Activated naive CD4-positive, alpha-beta T cell treated with anti-CD3 and anti-CD28 coated beads, Interleukin-2, amount 50 U/mL, for 24 hours (primary cell): ENCODE results near the gene BACH2.

Experiments used
- H3K27ac Mint-ChIP-seq: one replicate; pipeline ENCODE4 v1.8.0; 2021; ENCODE audit warnings: mild to moderate bottlenecking, mixed read lengths
- H3K27me3 Mint-ChIP-seq: one replicate; pipeline ENCODE4 v1.8.0; 2021; ENCODE audit warnings: mixed read lengths
- H3K36me3 Mint-ChIP-seq: one replicate; pipeline ENCODE4 v1.8.0; 2021; ENCODE audit warnings: mixed read lengths
- H3K4me1 Mint-ChIP-seq: one replicate; pipeline ENCODE4 v1.8.0; 2021; ENCODE audit warnings: mixed read lengths
- H3K4me3 Mint-ChIP-seq: one replicate; pipeline ENCODE4 v1.8.0; 2021; ENCODE audit warnings: mild to moderate bottlenecking, mixed read lengths
- H3K9me3 Mint-ChIP-seq: one replicate; pipeline ENCODE4 v1.8.0; 2021; ENCODE audit warnings: mixed read lengths

BACH2 gene

GRCh38 chr6:90198758-90199425 is 97.8 kb downstream of the BACH2 start:
- no peaks in the 10 kb centered on the region for H3K27me3 Mint-ChIP-seq
- peaks cover 6% of the 10 kb centered on the region for H3K9me3 Mint-ChIP-seq
- H3K36me3 Mint-ChIP-seq: peaks cover 50% of the 10 kb centered on the region
- H3K4me1 Mint-ChIP-seq: peaks cover 89% of the 10 kb centered on the region
- peak overlapping the region; percentile 92 for H3K27ac Mint-ChIP-seq
- peak overlapping the region; percentile 41 for H3K4me3 Mint-ChIP-seq

- Mint-ChIP-seq H3K4me3 (peak overlapping the region; percentile 41), H3K9me3 (peaks cover 6% of the 10 kb centered on the region), H3K27ac (peak overlapping the region; percentile 92), H3K4me1 (peaks cover 94% of the 10 kb centered on the region), H3K27me3 (no peaks in the 10 kb centered on the region), H3K36me3 (peaks cover 50% of the 10 kb centered on the region)
Observed at GRCh38 chr6:90197854-90198496, 98.7 kb downstream of the BACH2 start.

- H3K36me3 Mint-ChIP-seq: peaks cover 42% of the 10 kb centered on the region
Observed at GRCh38 chr6:90195094-90195829, 101.4 kb downstream of the BACH2 start.

GRCh38 chr6:90194371-90194841 is 102.2 kb downstream of the BACH2 start:
- Mint-ChIP-seq H3K9me3 (peaks cover 6% of the 10 kb centered on the region), H3K27me3 (no peaks in the 10 kb centered on the region), H3K27ac (peak overlapping the region; percentile 79), H3K36me3 (peaks cover 42% of the 10 kb centered on the region), H3K4me3 (peak overlapping the region; percentile 70), H3K4me1 (peaks cover 95% of the 10 kb centered on the region)

More at GRCh38 chr6:90195094-90195829, 101.4 kb downstream of the BACH2 start:
- Mint-ChIP-seq H3K27me3 (no peaks in the 10 kb centered on the region), H3K4me3 (peak overlapping the region; percentile 70), H3K9me3 (peaks cover 6% of the 10 kb centered on the region), H3K4me1 (peaks cover 95% of the 10 kb centered on the region), H3K27ac (peak overlapping the region; percentile 79)

- Mint-ChIP-seq H3K4me1 (peaks cover 92% of the 10 kb centered on the region), H3K27me3 (no peaks in the 10 kb centered on the region), H3K4me3 (peak overlapping the region; percentile 70), H3K9me3 (peaks cover 3% of the 10 kb centered on the region), H3K27ac (peak overlapping the region; percentile 79), H3K36me3 (peaks cover 33% of the 10 kb centered on the region)
Observed at GRCh38 chr6:90193359-90193758, 103.3 kb downstream of the BACH2 start.

GRCh38 chr6:90192857-90193256 is 103.8 kb downstream of the BACH2 start:
- H3K27me3 Mint-ChIP-seq: no peaks in the 10 kb centered on the region
- H3K36me3 Mint-ChIP-seq: peaks cover 28% of the 10 kb centered on the region
- H3K9me3 Mint-ChIP-seq: no peaks in the 10 kb centered on the region
- peak overlapping the region; percentile 70 for H3K4me3 Mint-ChIP-seq
- H3K4me1 Mint-ChIP-seq: peaks cover 87% of the 10 kb centered on the region
- peak overlapping the region; percentile 79 for H3K27ac Mint-ChIP-seq

- H3K36me3 Mint-ChIP-seq: peaks cover 21% of the 10 kb centered on the region
- peak overlapping the region; percentile 94 for H3K27ac Mint-ChIP-seq
- H3K27me3 Mint-ChIP-seq: no peaks in the 10 kb centered on the region
- peaks cover 89% of the 10 kb centered on the region for H3K4me1 Mint-ChIP-seq
- H3K4me3 Mint-ChIP-seq: peak overlapping the region; percentile 74
- no peaks in the 10 kb centered on the region for H3K9me3 Mint-ChIP-seq
Observed at GRCh38 chr6:90190752-90191395, 105.8 kb downstream of the BACH2 start.

GRCh38 chr6:90190131-90190530 is 106.5 kb downstream of the BACH2 start:
- H3K4me3 Mint-ChIP-seq: peak overlapping the region; percentile 74
- no peaks in the 10 kb centered on the region for H3K27me3 Mint-ChIP-seq
- no peaks in the 10 kb centered on the region for H3K9me3 Mint-ChIP-seq
- H3K36me3 Mint-ChIP-seq: peaks cover 21% of the 10 kb centered on the region
- peak overlapping the region; percentile 94 for H3K27ac Mint-ChIP-seq
- H3K4me1 Mint-ChIP-seq: peaks cover 86% of the 10 kb centered on the region

- Mint-ChIP-seq H3K4me3 (peak overlapping the region; percentile 79), H3K27me3 (no peaks in the 10 kb centered on the region), H3K9me3 (no peaks in the 10 kb centered on the region), H3K4me1 (peaks cover 86% of the 10 kb centered on the region), H3K36me3 (peaks cover 22% of the 10 kb centered on the region), H3K27ac (peak overlapping the region; percentile 95)
Observed at GRCh38 chr6:90187437-90188121, 109.1 kb downstream of the BACH2 start.

- Mint-ChIP-seq H3K36me3 (peaks cover 24% of the 10 kb centered on the region), H3K27ac (peak overlapping the region; percentile 95), H3K4me1 (peaks cover 86% of the 10 kb centered on the region), H3K9me3 (no peaks in the 10 kb centered on the region), H3K27me3 (no peaks in the 10 kb centered on the region), H3K4me3 (peak overlapping the region; percentile 79)
Observed at GRCh38 chr6:90186637-90187371, 109.8 kb downstream of the BACH2 start.

DNA sequence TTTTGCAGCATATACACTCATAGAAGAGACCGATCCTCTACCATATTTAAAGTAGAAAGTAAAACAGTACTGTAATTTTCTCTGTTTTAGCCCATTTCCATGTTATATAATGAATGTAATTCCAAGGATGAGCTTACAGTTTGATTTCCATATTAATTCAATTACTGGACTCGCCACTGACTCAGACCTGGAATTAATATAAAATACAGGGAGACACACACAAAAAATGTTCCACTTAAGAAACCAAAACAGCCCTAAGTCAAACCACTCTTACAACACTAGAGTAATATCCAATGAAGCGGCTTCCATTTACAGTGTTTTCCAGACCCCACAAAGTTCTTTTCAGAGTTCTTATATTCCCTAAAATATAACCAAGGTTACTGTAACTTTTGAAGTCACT is 110.6 kb downstream of the BACH2 start:
- peaks cover 27% of the 10 kb centered on the region for H3K36me3 Mint-ChIP-seq
- peak overlapping the region; percentile 95 for H3K27ac Mint-ChIP-seq
- H3K4me3 Mint-ChIP-seq: peak overlapping the region; percentile 79
- H3K27me3 Mint-ChIP-seq: no peaks in the 10 kb centered on the region
- peaks cover 88% of the 10 kb centered on the region for H3K4me1 Mint-ChIP-seq
- H3K9me3 Mint-ChIP-seq: no peaks in the 10 kb centered on the region

GRCh38 chr6:90184334-90185298 is 112.0 kb downstream of the BACH2 start:
- H3K4me3 Mint-ChIP-seq: peak overlapping the region; percentile 53
- H3K27ac Mint-ChIP-seq: peak overlapping the region; percentile 86
- H3K4me1 Mint-ChIP-seq: peaks cover 81% of the 10 kb centered on the region

DNA sequence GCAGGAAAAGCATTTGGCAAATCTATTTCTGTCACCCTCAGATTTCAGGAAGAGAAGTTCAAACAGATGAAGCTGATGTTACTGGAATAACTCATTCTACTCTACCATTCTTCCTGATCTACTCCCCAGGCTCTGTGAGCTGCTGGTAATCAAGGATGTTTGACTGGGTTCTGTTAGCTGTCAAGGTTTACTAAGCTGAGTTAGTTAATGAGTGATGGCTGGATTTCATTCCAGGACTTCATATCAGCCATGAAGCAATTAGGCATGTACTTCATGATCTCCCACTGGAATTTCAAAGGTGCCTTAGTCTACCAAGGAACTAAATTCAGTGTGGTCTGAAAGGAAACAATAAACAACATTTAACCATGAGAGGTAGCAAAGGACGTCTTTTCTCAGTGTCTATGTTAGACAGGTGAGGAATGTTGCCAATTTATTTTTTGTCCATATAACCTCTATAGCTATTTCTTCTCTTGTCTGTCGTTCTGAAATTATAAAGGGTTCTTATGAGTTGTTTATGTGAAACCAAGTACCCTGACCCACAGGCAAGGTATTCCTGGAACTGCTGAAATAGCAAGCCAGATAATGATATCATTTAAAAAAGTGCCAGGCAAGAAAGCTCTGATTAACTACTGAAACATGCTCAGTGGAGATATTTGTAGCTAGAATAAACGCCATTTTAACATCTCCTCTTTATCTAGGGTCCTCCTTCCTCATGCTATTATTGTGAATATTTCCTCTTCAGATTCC is 112.9 kb downstream of the BACH2 start:
- H3K36me3 Mint-ChIP-seq: peaks cover 27% of the 10 kb centered on the region
- peak overlapping the region; percentile 86 for H3K27ac Mint-ChIP-seq
- H3K4me1 Mint-ChIP-seq: peaks cover 82% of the 10 kb centered on the region

More at GRCh38 chr6:90184334-90185298, 112.0 kb downstream of the BACH2 start:
- Mint-ChIP-seq H3K9me3 (no peaks in the 10 kb centered on the region), H3K36me3 (peaks cover 27% of the 10 kb centered on the region), H3K27me3 (no peaks in the 10 kb centered on the region)

More for the DNA sequence above, 112.9 kb downstream of the BACH2 start:
- Mint-ChIP-seq H3K9me3 (no peaks in the 10 kb centered on the region), H3K4me3 (peak overlapping the region; percentile 53), H3K27me3 (no peaks in the 10 kb centered on the region)
